Sigmoid colon (tissue), 7 donors: Measurements from ENCODE around the gene SLC9A1. TPM values are rescaled to one million over a fixed set of nuclear protein-coding genes. Genes with fewer than 3 reads are reported as not detected.

Experiments
- DNase-seq: peaks from one replicate; pipeline ENCODE4 v3.0.0-alpha.2; 2019
- H3K27ac ChIP-seq, 4 donors: fragments of 200-600 bp; sonication (generic); one replicate each; pipeline ENCODE4 v1.5.1; 2016 to 2019; ENCODE audit warnings: mild to moderate bottlenecking in 1 of 4
- H3K27me3 ChIP-seq, 3 donors: fragments of 200-600 bp; sonication (generic); one replicate each; pipeline ENCODE4 v1.5.1; 2019; ENCODE audit warnings: mild to moderate bottlenecking in 1 of 3
- H3K36me3 ChIP-seq, 4 donors: fragments of 200-600 bp; sonication (generic); one replicate each; pipeline ENCODE4 v1.5.1; 2016 to 2019
- H3K4me1 ChIP-seq, 4 donors: fragments of 200-600 bp; sonication (generic); one replicate each; pipeline ENCODE4 v1.5.1; 2017 to 2019
- H3K4me3 ChIP-seq, 4 donors: fragments of 200-600 bp; sonication (generic); one replicate each; pipeline ENCODE4 v1.5.1; 2017 to 2019; ENCODE audit warnings: mild to moderate bottlenecking in 2 of 4, moderate library complexity in 1 of 4
- H3K9me3 ChIP-seq, 4 donors: fragments of 200-600 bp in 3 of 4; sonication (generic) in 3 of 4; one replicate each; pipeline versions ENCODE4 v1.5.1 to v1.6.1; 2013 to 2019
- CTCF ChIP-seq, 4 experiments: fragments of 450-650 bp in 3 of 4; fragments of 200-600 bp in 1 of 4; IDR thresholded peaks; one replicate each; pipeline ENCODE4 v1.5.1; 2016 to 2019; ENCODE audit warnings: antibody characterized with exemption in 4 of 4, mild to moderate bottlenecking in 3 of 4, moderate library complexity in 2 of 4
- EP300 ChIP-seq, 4 donors: sonication (generic); formaldehyde crosslinking; IDR thresholded peaks; one replicate each; pipeline ENCODE4 v1.6.1; 2017; ENCODE audit warnings: antibody characterized with exemption in 4 of 4
- POLR2A ChIP-seq, 2 donors: fragments of 450-650 bp; IDR thresholded peaks; one replicate each; pipeline ENCODE4 v1.6.1; 2016; ENCODE audit warnings: antibody characterized with exemption in 2 of 2, mild to moderate bottlenecking in 2 of 2, moderate library complexity in 2 of 2
- POLR2AphosphoS5 ChIP-seq, 4 donors: sonication (generic); formaldehyde crosslinking; IDR thresholded peaks; one replicate each; pipeline ENCODE4 v1.6.1; 2017; ENCODE audit warnings: antibody characterized with exemption in 4 of 4
- WGBS, 2 donors: extraction: QIAGEN DNeasy Blood & Tissue Kit; methylation state at CpG; one replicate each; pipeline ENCODE4 v1.1.7; 2013; 5-methylcytosine and 5-hydroxymethylcytosine counted together
- intact Hi-C: fragments of 100-400 bp; cut with DNase I; formaldehyde crosslinking; loops from one replicate; pipeline ENCODE4 v1.15.1; 2023
- polyA plus RNA-seq, 3 donors: library from polyadenylated mRNA; stranded (reverse); fragments of 200-250 nt; gene quantifications; one replicate each; pipeline ENCODE4 v1.2.3, GENCODE V29; 2013
- total RNA-seq, 4 donors: library from RNA; depleted of rRNA; stranded (reverse); fragments of >200 nt; gene quantifications; one replicate each; pipeline ENCODE4 v1.1.0, GENCODE V29; 2016
- donor health status: healthy with polysubstance abuse.
- donor health status: Bipolar disorder and iron deficiency.
- donor health status: healthy.

The SLC9A1 gene
- total and polyA plus RNA-seq, 7 donors = 6.0 to 64.4 (median 12.8) TPM

DNA sequence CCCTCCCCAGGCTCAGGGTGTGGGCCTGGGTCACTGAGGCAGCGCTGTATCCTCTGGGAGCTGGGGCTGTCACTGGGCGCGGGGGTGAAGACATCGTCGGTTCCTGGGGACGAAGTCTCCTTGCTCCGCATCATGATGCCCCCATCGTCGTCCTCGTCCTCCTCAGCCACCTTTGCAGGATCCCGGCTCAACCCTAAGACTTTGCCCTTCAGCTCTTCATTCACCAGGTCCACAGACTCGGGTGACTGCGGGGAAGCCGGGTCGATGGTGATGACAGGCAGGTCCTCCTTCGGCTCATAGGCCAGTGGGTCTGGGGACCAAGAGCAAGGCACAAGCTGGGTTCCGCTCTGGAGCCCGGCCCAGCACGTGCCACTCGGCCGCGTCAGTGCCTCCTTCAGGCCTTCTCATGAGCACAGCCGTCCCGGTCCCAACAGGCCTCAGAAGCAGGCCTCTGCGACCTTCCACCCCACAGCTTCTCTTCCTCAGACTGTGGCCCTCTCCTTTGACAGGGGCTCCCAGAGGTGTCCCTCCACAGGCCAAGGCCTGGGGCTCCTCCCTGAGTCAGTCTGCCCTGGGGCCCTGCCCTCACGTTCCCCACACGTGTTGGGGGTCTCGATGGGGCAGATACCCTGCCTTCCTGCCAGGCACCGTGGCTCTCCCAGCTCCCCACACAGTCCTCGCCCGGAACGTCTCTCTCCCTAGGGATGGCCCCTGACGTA, 54.4 kb downstream of the SLC9A1 start:
- intact Hi-C loops = loop anchor here (5.0 to 10.0 kb wide), 2 partner anchors 54 to 292 kb away; partner anchors contain the start of genes GPR3 and SLC9A1
- Histone ChIP-seq H3K27ac (peak overlapping the region; percentile 68 to 78 (median 70)), H3K27me3 (no peaks in the 10 kb centered on the region), H3K4me3 (no peak overlapping the region), H3K36me3 (peaks cover 0 to 34% (median 4%) of the 10 kb centered on the region in 4 donors), H3K4me1 (peaks cover 0 to 27% (median 23%) of the 10 kb centered on the region in 4 donors), H3K9me3 (no peaks in the 10 kb centered on the region)
- no peak for DNase-seq
- TF ChIP-seq EP300 (IDR thresholded peaks at IDR 0.05) = no peak
- no peak for TF ChIP-seq POLR2AphosphoS5 (IDR thresholded peaks at IDR 0.05)
- TF ChIP-seq POLR2A (IDR thresholded peaks at IDR 0.05) = no peak
- no peak for TF ChIP-seq CTCF (IDR thresholded peaks at IDR 0.05)
- WGBS, 2 donors = 92 to 95% methylated on average over 33 of the region's 33 CpGs

DNA sequence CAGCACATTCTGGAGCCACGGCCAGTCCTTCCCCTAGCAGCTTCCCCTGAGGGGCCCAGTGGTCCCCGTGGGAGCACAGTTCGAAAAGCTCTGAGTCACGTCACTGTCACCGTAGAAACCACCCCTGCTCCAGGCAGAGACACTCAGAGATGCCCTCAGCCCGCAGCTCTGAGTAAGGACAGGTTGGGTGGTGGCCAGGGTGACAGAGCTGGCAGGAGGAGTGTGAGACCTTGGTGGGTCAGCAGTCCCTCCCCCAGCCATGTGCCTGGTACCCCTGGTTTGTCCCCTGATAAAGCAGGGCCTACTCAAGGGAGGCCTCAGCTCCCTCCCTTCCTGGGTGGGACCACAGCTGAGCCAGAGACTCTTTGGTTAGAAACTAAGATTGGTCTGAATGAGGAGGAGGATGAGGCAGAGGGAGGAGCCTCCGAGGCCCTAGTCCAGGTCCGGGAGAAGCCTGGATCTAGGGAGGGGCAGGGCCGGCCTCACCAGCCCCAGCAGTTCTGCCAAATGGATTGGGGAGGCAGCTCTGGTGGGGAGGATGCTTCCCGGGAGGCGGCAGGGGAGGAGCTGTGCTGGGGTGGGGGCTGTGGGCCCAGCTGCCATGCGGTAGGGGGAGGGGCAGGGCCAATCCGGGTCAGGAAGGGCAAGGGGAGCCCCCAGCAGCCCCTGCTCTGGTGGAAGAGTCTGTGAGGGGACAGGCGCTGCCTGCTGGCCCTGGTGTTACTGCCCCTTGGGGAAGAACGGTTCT, 55.2 kb downstream of the SLC9A1 start:
- TF ChIP-seq CTCF (IDR thresholded peaks at IDR 0.05) (no peak), POLR2AphosphoS5 (IDR thresholded peaks at IDR 0.05) (no peak), POLR2A (IDR thresholded peaks at IDR 0.05) (no peak), EP300 (IDR thresholded peaks at IDR 0.05) (no peak)
- Histone ChIP-seq H3K4me1 (peaks cover 0 to 27% (median 23%) of the 10 kb centered on the region in 4 donors), H3K27me3 (no peaks in the 10 kb centered on the region), H3K27ac (peak overlapping the region; percentile 68 to 78 (median 70)), H3K4me3 (no peak overlapping the region), H3K9me3 (no peaks in the 10 kb centered on the region), H3K36me3 (peaks cover 0 to 27% (median 2%) of the 10 kb centered on the region in 4 donors)
- intact Hi-C loops = loop anchor here (5.0 to 10.0 kb wide), 2 partner anchors 55 to 293 kb away; partner anchors contain the start of genes GPR3 and SLC9A1
- peak; percentile 86 for DNase-seq
- WGBS, 2 donors = 25 to 41% methylated on average over 15 of the region's 15 CpGs

DNA sequence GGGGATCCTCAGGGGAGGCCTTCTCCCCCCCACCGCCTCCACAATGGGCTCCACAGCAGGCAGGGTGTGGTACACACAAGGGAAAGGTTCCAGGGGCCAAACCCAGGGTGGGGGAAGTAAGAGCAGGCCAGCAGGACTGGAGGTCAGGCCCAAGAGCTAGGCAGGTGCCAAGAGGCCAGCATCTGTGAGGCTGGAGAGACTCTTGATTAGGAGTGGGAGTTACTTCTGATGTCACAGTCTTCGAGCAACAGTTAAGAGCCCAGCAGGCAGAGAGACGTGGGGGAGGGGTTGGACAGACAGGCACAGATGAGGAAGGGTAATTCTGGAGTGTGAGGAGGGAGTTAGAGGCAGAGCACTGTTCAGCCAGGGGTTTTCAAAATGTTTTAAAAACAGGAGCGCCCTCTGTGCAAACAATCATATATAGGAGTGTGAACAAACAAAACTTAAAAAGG, 55.8 kb downstream of the SLC9A1 start:
- intact Hi-C loops = no loop called here
- DNase-seq = no peak
- 10 to 30% methylated on average over 4 of the region's 4 CpGs for WGBS, 2 donors
- Histone ChIP-seq H3K27ac (peak overlapping the region; percentile 68 to 78 (median 70)), H3K4me3 (no peak overlapping the region), H3K27me3 (no peaks in the 10 kb centered on the region), H3K4me1 (peaks cover 0 to 27% (median 23%) of the 10 kb centered on the region in 4 donors), H3K36me3 (peaks cover 0 to 22% (median 2%) of the 10 kb centered on the region in 4 donors), H3K9me3 (no peaks in the 10 kb centered on the region)
- no peak for TF ChIP-seq EP300 (IDR thresholded peaks at IDR 0.05)
- no peak for TF ChIP-seq CTCF (IDR thresholded peaks at IDR 0.05)
- no peak for TF ChIP-seq POLR2A (IDR thresholded peaks at IDR 0.05)
- no peak for TF ChIP-seq POLR2AphosphoS5 (IDR thresholded peaks at IDR 0.05)

GRCh38 chr1:27098431-27099134, 56.3 kb downstream of the SLC9A1 start:
- no peak for TF ChIP-seq POLR2A (IDR thresholded peaks at IDR 0.05)
- no peak for TF ChIP-seq CTCF (IDR thresholded peaks at IDR 0.05)
- no peak for TF ChIP-seq POLR2AphosphoS5 (IDR thresholded peaks at IDR 0.05)
- no peak for TF ChIP-seq EP300 (IDR thresholded peaks at IDR 0.05)
- H3K4me3 ChIP-seq = no peak overlapping the region
- H3K4me1 ChIP-seq = peaks cover 0 to 27% (median 23%) of the 10 kb centered on the region in 4 donors
- H3K36me3 ChIP-seq = peaks cover 0 to 20% (median 2%) of the 10 kb centered on the region in 4 donors
- no peaks in the 10 kb centered on the region for H3K9me3 ChIP-seq
- intact Hi-C loops = no loop called here
- peak overlapping the region; percentile 68 to 78 (median 70) for H3K27ac ChIP-seq
- DNase-seq = no peak
- WGBS, 2 donors = 63 to 71% methylated on average over 14 of the region's 14 CpGs
- no peaks in the 10 kb centered on the region for H3K27me3 ChIP-seq
